AG04449 (cell line): ENCODE data around the gene POLR3B.

Experiments
- CTCF ChIA-PET: fragments of 350-600 bp; formaldehyde crosslinking; extraction: SDS; loops from one replicate; lab custom pipeline; 2021; ENCODE audit warnings: antibody characterized with exemption; lab: Yijun Ruan, JAX
- POLR2A ChIA-PET: fragments of 400-600, 350-600 bp; formaldehyde crosslinking; extraction: SDS; loops from one replicate; lab custom pipeline; 2020; ENCODE audit warnings: antibody characterized with exemption, inconsistent platforms; lab: Yijun Ruan, JAX
- DNase-seq: peaks from one replicate; pipeline ENCODE4 v3.0.0-alpha.2; 2010; ENCODE audit warnings: low read depth, low spot score
- H3K4me3 ChIP-seq: 2 replicates; pipeline ENCODE4 v1.5.1; 2011; ENCODE audit warnings: low read depth, mild to moderate bottlenecking, control low read depth, low read length
- CTCF ChIP-seq: IDR thresholded peaks from one replicate; pipeline ENCODE4 v1.5.1; 2011; ENCODE audit warnings: mild to moderate bottlenecking, moderate library complexity, low read length, control low read depth, inconsistent platforms; ENCODE audit not compliant: insufficient read depth; ENCODE audit errors: missing control alignments

Gene POLR3B

GRCh38 chr12:106493531-106493930 is 136.0 kb downstream of the POLR3B start:
- POLR2A ChIA-PET, result no interaction called here
- no peak for DNase-seq
- CTCF ChIA-PET, result no interaction called here

GRCh38 chr12:106495354-106495965 is 137.9 kb downstream of the POLR3B start:
- ChIA-PET CTCF (interaction anchor here (1.6 kb wide), 1 partner anchor 13 kb away, joined by 4 read pairs; no protein-coding TSS in a partner anchor), POLR2A (no interaction called here)
- no peak for TF ChIP-seq CTCF
- H3K4me3 ChIP-seq, result no peak overlapping the region
- DNase-seq, result no peak

More at GRCh38 chr12:106493531-106493930, 136.0 kb downstream of the POLR3B start:
- no peak overlapping the region for H3K4me3 ChIP-seq
- no peak for TF ChIP-seq CTCF

- H3K4me3 ChIP-seq, result no peak overlapping the region
- ChIA-PET POLR2A (no interaction called here), CTCF (no interaction called here)
- no peak for TF ChIP-seq CTCF
- no peak for DNase-seq
Measured at GRCh38 chr12:106498056-106498455, 140.5 kb downstream of the POLR3B start.

- no peak for TF ChIP-seq CTCF
- DNase-seq, result no peak
- POLR2A ChIA-PET, result no interaction called here
- H3K4me3 ChIP-seq, result no peak overlapping the region
- CTCF ChIA-PET, result no interaction called here
Measured at GRCh38 chr12:106499628-106500027, 142.1 kb downstream of the POLR3B start.

- CTCF ChIA-PET, result interaction anchor here (0.9 kb wide), 1 partner anchor 10 kb away, joined by 3 read pairs; no protein-coding TSS in a partner anchor
- no peak for DNase-seq
- no peak for TF ChIP-seq CTCF
- H3K4me3 ChIP-seq, result no peak overlapping the region
- POLR2A ChIA-PET, result no interaction called here
Measured at GRCh38 chr12:106506691-106507090, 149.1 kb downstream of the POLR3B start.

GRCh38 chr12:106508966-106509365 is 151.4 kb downstream of the POLR3B start:
- no peak for TF ChIP-seq CTCF
- POLR2A ChIA-PET, result no interaction called here
- DNase-seq, result no peak
- CTCF ChIA-PET, result interaction anchor here (1.5 kb wide), 1 partner anchor 13 kb away, joined by 4 read pairs; no protein-coding TSS in a partner anchor
- no peak overlapping the region for H3K4me3 ChIP-seq
